AG20443 (cell line): Measurements from ENCODE around the gene FBXO31.
"Not testable (repeated sequence)": the region's sequence is repeated elsewhere in the genome, so short reads cannot be mapped to it uniquely, and the experiment has no call there.

Experiments used
- DNase-seq: peaks from one replicate; pipeline ENCODE4 v3.0.0; 2012; ENCODE audit warnings: low spot score, mixed read lengths

Gene FBXO31

GRCh38 chr16:87410968-87411367 lies 27.4 kb upstream of the FBXO31 start:
- DNase-seq = peak; percentile 7

- DNase-seq = no peak
Observed at GRCh38 chr16:87410530-87410929, 27.0 kb upstream of the FBXO31 start.

- no peak for DNase-seq
Observed at GRCh38 chr16:87409781-87410180, 26.2 kb upstream of the FBXO31 start.

- DNase-seq = no peak
Observed at GRCh38 chr16:87409153-87409552, 25.6 kb upstream of the FBXO31 start.

GRCh38 chr16:87407511-87408112 lies 24.0 kb upstream of the FBXO31 start:
- DNase-seq = peak; percentile 80

- DNase-seq = no peak
Observed at GRCh38 chr16:87406495-87407088, 23.0 kb upstream of the FBXO31 start.

- DNase-seq = peak; percentile 9
Observed at GRCh38 chr16:87404764-87405625, 21.4 kb upstream of the FBXO31 start.

- no peak for DNase-seq
Observed at GRCh38 chr16:87395181-87395842, 11.7 kb upstream of the FBXO31 start.

GRCh38 chr16:87393680-87394055 lies 10.1 kb upstream of the FBXO31 start:
- DNase-seq = no peak

- DNase-seq = peak; percentile 55
Observed at GRCh38 chr16:87392821-87393679, 9.5 kb upstream of the FBXO31 start.

GRCh38 chr16:87391950-87392820 lies 8.6 kb upstream of the FBXO31 start, which contains the start of gene MAP1LC3B:
Gene MAP1LC3B, plus strand, starts transcription at chr16:87392336. Its CDS starts 92 bp downstream, at chr16:87392428.
- DNase-seq = peak; percentile 99

- no peak for DNase-seq
Observed at GRCh38 chr16:87391324-87391949, 7.9 kb upstream of the FBXO31 start.

GRCh38 chr16:87390641-87391323 lies 7.2 kb upstream of the FBXO31 start:
- DNase-seq = no peak

- DNase-seq = not testable (repeated sequence)
Observed at GRCh38 chr16:87389914-87390313, 6.3 kb upstream of the FBXO31 start.

GRCh38 chr16:87389245-87389644 lies 5.7 kb upstream of the FBXO31 start:
- DNase-seq = no peak

GRCh38 chr16:87388818-87389134 lies 5.2 kb upstream of the FBXO31 start:
- DNase-seq = no peak

GRCh38 chr16:87387942-87388817 lies 4.6 kb upstream of the FBXO31 start:
- DNase-seq = peak; percentile 90

GRCh38 chr16:87384875-87385167 lies 1.2 kb upstream of the FBXO31 start:
- DNase-seq = not testable (repeated sequence)
